OCI-LY7 (cell line): Measurements from ENCODE around the gene ZC3H12A. TPM values are rescaled to one million over a fixed set of nuclear protein-coding genes. Genes with fewer than 3 reads are reported as not detected.

Experiments
- BruUV-seq: library from RNA; stranded (reverse); fragments of 400-500 nt; replicated peaks from 2 replicates; lab custom pipeline; 2021; lab: Mats Ljungman, UMichigan
- CTCF ChIA-PET: fragments of 300-600 bp; sonication (Branson Sonifier 250); formaldehyde crosslinking; loops from one replicate; lab custom pipeline; 2022; ENCODE audit warnings: antibody characterized with exemption; ENCODE audit not compliant: unreplicated experiment; lab: Charles Lee
- POLR2A ChIA-PET: fragments of 300-600 bp; sonication (Branson Sonifier 250); formaldehyde crosslinking; loops from one replicate; lab custom pipeline; 2022; ENCODE audit warnings: antibody characterized with exemption; lab: Charles Lee
- DNase-seq: peaks from one replicate; pipeline ENCODE4 v3.0.0-alpha.2; 2015; ENCODE audit warnings: low spot score
- H2AFZ ChIP-seq: fragments of 200-600 bp; sonication (generic), shearing (Covaris generic); 2 replicates; pipeline ENCODE4 v1.6.1; 2014; ENCODE audit warnings: mild to moderate bottlenecking, antibody characterized with exemption, low read length, moderate library complexity
- H3K27ac ChIP-seq: fragments of 200-600 bp; sonication (generic); 2 replicates; pipeline ENCODE4 v1.5.1; 2014; ENCODE audit warnings: mixed run types, low read depth, mild to moderate bottlenecking, moderate library complexity, low read length, inconsistent platforms; ENCODE audit not compliant: poor library complexity, severe bottlenecking
- H3K36me3 ChIP-seq: fragments of 200-600 bp; sonication (generic); 2 replicates; pipeline ENCODE4 v1.6.1; 2014; ENCODE audit warnings: mild to moderate bottlenecking, antibody characterized with exemption, low read length, moderate library complexity, mixed read lengths; ENCODE audit not compliant: insufficient read depth
- H3K4me1 ChIP-seq: fragments of 200-600 bp; sonication (generic); 2 replicates; pipeline ENCODE4 v1.5.1; 2014; ENCODE audit warnings: mild to moderate bottlenecking, low read length; ENCODE audit not compliant: insufficient read depth, poor library complexity, severe bottlenecking
- H3K4me2 ChIP-seq: fragments of 200-600 bp; sonication (generic); 2 replicates; pipeline ENCODE4 v1.6.1; 2014; ENCODE audit warnings: mild to moderate bottlenecking, low read length
- H3K4me3 ChIP-seq: fragments of 200-600 bp; sonication (generic); 2 replicates; pipeline ENCODE4 v1.5.1; 2014; ENCODE audit warnings: mild to moderate bottlenecking, low read depth, low read length; ENCODE audit not compliant: poor library complexity, severe bottlenecking
- H3K79me2 ChIP-seq: fragments of 200-600 bp; sonication (generic); 2 replicates; pipeline ENCODE4 v1.6.1; 2016; ENCODE audit warnings: low read depth, mild to moderate bottlenecking, low read length, moderate library complexity, mixed read lengths; ENCODE audit not compliant: insufficient read depth
- H3K9me2 ChIP-seq: fragments of 200-600 bp; sonication (generic); 2 replicates; pipeline ENCODE4 v1.6.1; 2016; ENCODE audit warnings: mild to moderate bottlenecking, low read length, mixed read lengths; ENCODE audit not compliant: insufficient read depth
- H3K9me3 ChIP-seq: fragments of 200-600 bp; sonication (generic); 2 replicates; pipeline ENCODE4 v1.6.1; 2014; ENCODE audit warnings: mild to moderate bottlenecking, mixed run types, low read length, mixed read lengths
- H4K20me1 ChIP-seq: fragments of 200-600 bp; sonication (generic); 2 replicates; pipeline ENCODE4 v1.6.1; 2014; ENCODE audit warnings: mild to moderate bottlenecking, antibody characterized with exemption, low read length, moderate library complexity, mixed read lengths; ENCODE audit not compliant: insufficient read depth
- EZH2phosphoT487 ChIP-seq: fragments of 200-600 bp; sonication (generic); IDR thresholded peaks from 2 replicates; pipeline ENCODE4 v1.6.1; 2018; ENCODE audit warnings: low read depth, borderline replicate concordance, mild to moderate bottlenecking, mixed run types, antibody characterized with exemption, low read length, moderate library complexity, mixed read lengths
- intact Hi-C: fragments of 100-400 bp; cut with micrococcal nuclease; formaldehyde crosslinking; loops from one replicate; pipeline ENCODE4 v1.10.0; 2022; ENCODE audit not compliant: unreplicated experiment
- total RNA-seq, 2 experiments: library from RNA; depleted of rRNA in 1 of 2; stranded (reverse); fragments of >200 nt in 1 of 2; shearing (Covaris generic) in 1 of 2; gene quantifications; 2 replicates each; pipeline ENCODE4 v1.2.3, GENCODE V29; 2014 to 2022
- TF ChIP-seq, protein P1 (sequence below): fragments of 200-600 bp; sonication (generic); conservative IDR thresholded peaks from 2 replicates; pipeline ENCODE4 v1.5.1; 2014; ENCODE audit warnings: mild to moderate bottlenecking, antibody characterized with exemption, low read length, moderate library complexity, mixed read lengths

Gene ZC3H12A
- total RNA-seq, 2 experiments from 2014 or later, result 11.5 to 20.7 TPM

DNA sequence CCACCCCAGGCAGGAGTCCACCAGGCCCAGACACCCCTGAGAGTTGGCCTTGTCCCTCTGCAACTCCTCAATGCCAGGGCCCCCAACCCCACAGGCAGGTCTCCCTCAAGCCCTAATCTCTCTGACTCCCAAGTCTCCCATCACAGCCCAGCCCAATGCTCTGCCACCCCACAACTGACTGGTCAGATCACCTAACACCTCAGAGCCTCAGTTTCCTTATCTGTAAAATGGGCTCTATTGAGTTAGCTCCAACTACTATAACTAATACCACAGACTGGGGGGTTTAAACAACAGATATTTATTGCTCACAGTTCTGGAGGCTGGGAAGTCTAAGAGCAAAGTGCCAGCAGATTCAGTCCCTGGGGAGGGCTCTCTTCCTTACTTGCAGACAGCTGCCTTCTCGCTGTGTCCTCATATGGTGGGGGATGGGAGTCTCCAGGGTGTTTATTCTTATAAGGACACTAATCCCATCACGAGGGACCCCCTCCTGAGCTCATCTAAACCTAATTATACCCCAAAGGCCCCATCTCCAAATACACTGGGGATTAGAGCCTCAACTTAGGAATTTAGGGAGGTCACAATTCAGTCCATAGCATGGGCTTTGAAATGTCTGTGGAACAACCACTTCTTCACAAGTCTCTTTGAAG is 34.9 kb upstream of the ZC3H12A start:
- Histone ChIP-seq H2AFZ (no peak overlapping the region), H3K36me3 (no peaks in the 10 kb centered on the region), H3K4me1 (no peaks in the 10 kb centered on the region), H3K79me2 (no peaks in the 10 kb centered on the region), H3K27ac (no peak overlapping the region), H3K9me2 (no peaks in the 10 kb centered on the region), H3K4me3 (no peak overlapping the region), H3K9me3 (no peaks in the 10 kb centered on the region), H3K4me2 (no peak overlapping the region), H4K20me1 (no peaks in the 10 kb centered on the region)
- TF ChIP-seq, protein P1, sequence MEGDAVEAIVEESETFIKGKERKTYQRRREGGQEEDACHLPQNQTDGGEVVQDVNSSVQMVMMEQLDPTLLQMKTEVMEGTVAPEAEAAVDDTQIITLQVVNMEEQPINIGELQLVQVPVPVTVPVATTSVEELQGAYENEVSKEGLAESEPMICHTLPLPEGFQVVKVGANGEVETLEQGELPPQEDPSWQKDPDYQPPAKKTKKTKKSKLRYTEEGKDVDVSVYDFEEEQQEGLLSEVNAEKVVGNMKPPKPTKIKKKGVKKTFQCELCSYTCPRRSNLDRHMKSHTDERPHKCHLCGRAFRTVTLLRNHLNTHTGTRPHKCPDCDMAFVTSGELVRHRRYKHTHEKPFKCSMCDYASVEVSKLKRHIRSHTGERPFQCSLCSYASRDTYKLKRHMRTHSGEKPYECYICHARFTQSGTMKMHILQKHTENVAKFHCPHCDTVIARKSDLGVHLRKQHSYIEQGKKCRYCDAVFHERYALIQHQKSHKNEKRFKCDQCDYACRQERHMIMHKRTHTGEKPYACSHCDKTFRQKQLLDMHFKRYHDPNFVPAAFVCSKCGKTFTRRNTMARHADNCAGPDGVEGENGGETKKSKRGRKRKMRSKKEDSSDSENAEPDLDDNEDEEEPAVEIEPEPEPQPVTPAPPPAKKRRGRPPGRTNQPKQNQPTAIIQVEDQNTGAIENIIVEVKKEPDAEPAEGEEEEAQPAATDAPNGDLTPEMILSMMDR, result no peak
- no peak for TF ChIP-seq EZH2phosphoT487
- BruUV-seq, result no TSS peak
- ChIA-PET POLR2A (no interaction called here), CTCF (no interaction called here)
- intact Hi-C loops, result no loop called here
- no peak for DNase-seq

DNA sequence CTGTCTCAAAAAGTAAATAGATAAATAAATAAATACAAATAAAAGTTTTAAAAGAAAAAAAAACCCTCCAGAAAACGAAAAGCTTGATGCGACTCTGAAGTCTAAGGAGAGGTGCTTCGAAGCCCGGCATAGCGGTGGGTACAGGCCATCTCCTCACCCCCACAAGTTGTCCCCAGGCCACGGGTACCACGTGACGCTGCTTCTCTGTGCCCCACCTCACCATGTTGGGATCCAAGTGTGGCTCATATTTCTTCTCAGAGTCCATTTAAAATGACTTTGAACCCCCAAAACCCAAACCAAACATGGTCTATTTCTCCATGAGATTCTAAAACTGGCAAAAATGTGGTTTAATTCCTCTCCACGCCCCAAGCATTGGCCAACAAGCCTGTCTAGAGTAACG is 32.9 kb upstream of the ZC3H12A start:
- no TSS peak for BruUV-seq
- DNase-seq, result no peak
- ChIA-PET CTCF (no interaction called here), POLR2A (interaction anchor here (0.6 kb wide), 1 partner anchor 488 kb away, joined by 3 read pairs; no protein-coding TSS in a partner anchor)
- Histone ChIP-seq H4K20me1 (no peaks in the 10 kb centered on the region), H3K27ac (no peak overlapping the region), H3K9me3 (no peaks in the 10 kb centered on the region), H3K79me2 (no peaks in the 10 kb centered on the region), H3K4me1 (no peaks in the 10 kb centered on the region), H3K9me2 (no peaks in the 10 kb centered on the region), H3K4me3 (no peak overlapping the region), H3K36me3 (no peaks in the 10 kb centered on the region), H3K4me2 (no peak overlapping the region), H2AFZ (no peak overlapping the region)
- TF ChIP-seq, protein P1, result no peak
- no peak for TF ChIP-seq EZH2phosphoT487
- intact Hi-C loops, result no loop called here

DNA sequence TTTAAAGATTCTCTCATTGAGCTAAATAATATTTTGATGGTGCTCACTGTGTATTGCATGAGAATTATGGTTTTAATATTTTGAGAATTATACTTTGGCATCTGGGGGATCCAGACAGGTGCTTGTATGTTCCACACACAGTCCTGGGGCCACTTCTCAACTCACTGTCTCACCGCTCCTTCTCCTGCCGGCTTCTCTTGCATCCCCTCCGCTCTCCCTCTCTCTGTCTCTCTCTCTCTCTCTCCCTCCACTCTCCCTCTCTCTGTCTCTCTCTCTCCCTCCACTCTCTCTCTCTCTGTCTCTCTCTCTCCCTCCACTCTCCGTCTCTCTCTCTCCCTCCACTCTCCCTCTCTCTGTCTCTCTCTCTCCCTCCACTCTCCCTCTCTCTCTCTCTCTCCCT is 32.2 kb upstream of the ZC3H12A start:
- H3K4me2 ChIP-seq, result no peak overlapping the region
- CTCF ChIA-PET, result no interaction called here
- H3K9me3 ChIP-seq, result no peaks in the 10 kb centered on the region
- H3K27ac ChIP-seq, result no peak overlapping the region
- TF ChIP-seq, protein P1, result no peak
- TF ChIP-seq EZH2phosphoT487, result no peak
- no TSS peak for BruUV-seq
- POLR2A ChIA-PET, result no interaction called here
- H2AFZ ChIP-seq, result no peak overlapping the region
- no peaks in the 10 kb centered on the region for H3K79me2 ChIP-seq
- H3K36me3 ChIP-seq, result no peaks in the 10 kb centered on the region
- no peaks in the 10 kb centered on the region for H3K4me1 ChIP-seq
- no peaks in the 10 kb centered on the region for H4K20me1 ChIP-seq
- intact Hi-C loops, result no loop called here
- H3K4me3 ChIP-seq, result no peak overlapping the region
- no peaks in the 10 kb centered on the region for H3K9me2 ChIP-seq
- no peak for DNase-seq
